HEK293 (cell line): ENCODE measurements around the gene PPP3CA.

Experiments used
- CTCF ChIA-PET: fragments of 350-600 bp; formaldehyde crosslinking; extraction: SDS; loops from one replicate; lab custom pipeline; 2021; ENCODE audit warnings: antibody characterized with exemption; lab: Yijun Ruan, JAX
- POLR2A ChIA-PET: fragments of 300-600 bp; formaldehyde crosslinking; extraction: SDS; loops from one replicate; lab custom pipeline; 2020; ENCODE audit warnings: antibody characterized with exemption, inconsistent platforms; lab: Yijun Ruan, JAX
- H3K27ac ChIP-seq: fragments of 200-500 bp; sonication (Bioruptor generic); 2 replicates; pipeline ENCODE4 v1.5.1; 2014; ENCODE audit warnings: low read depth, low read length, control low read depth, inconsistent platforms; ENCODE audit errors: extremely low read depth
- H3K36me3 ChIP-seq, 2 experiments: fragments of 200-500 bp in 1 of 2; sonication (Bioruptor generic) in 1 of 2; 1 replicate in 1 of 2; 2 replicates in 1 of 2; pipeline ENCODE4 v1.5.1; 2014 to 2017; ENCODE audit warnings: inconsistent platforms in 2 of 2, low read length in 2 of 2; ENCODE audit not compliant: control insufficient read depth in 2 of 2, insufficient read depth in 1 of 2
- H3K4me1 ChIP-seq: fragments of 200-500 bp; sonication (Bioruptor generic); 2 replicates; pipeline ENCODE4 v1.5.1; 2014; ENCODE audit warnings: mild to moderate bottlenecking, low read length, inconsistent platforms; ENCODE audit not compliant: control insufficient read depth, insufficient read depth
- H3K4me3 ChIP-seq: 2 replicates; pipeline ENCODE4 v1.5.1; 2011; ENCODE audit warnings: low read depth, mild to moderate bottlenecking, control low read depth, low read length, moderate library complexity
- H3K9me3 ChIP-seq: fragments of 200-500 bp; sonication (Bioruptor generic); 2 replicates; pipeline ENCODE4 v1.5.1; 2014; ENCODE audit warnings: low read depth, low read length, inconsistent platforms; ENCODE audit not compliant: control insufficient read depth, insufficient read depth
- INSM2 ChIP-seq: fragments of 450-650 bp; formaldehyde crosslinking; IDR thresholded peaks from 2 replicates; pipeline ENCODE4 v1.5.1; 2016; ENCODE audit warnings: missing biosample characterization, missing genetic modification characterization
- KLF10 ChIP-seq: fragments of 450-650 bp; IDR thresholded peaks from 2 replicates; pipeline ENCODE4 v1.5.1; 2018; ENCODE audit warnings: missing biosample characterization, mild to moderate bottlenecking, missing genetic modification characterization
- KLF16 ChIP-seq: fragments of 450-650 bp; formaldehyde crosslinking; IDR thresholded peaks from 2 replicates; pipeline ENCODE4 v1.5.1; 2017; ENCODE audit warnings: missing biosample characterization, missing genetic modification characterization
- ZBTB11 ChIP-seq: fragments of 450-650 bp; formaldehyde crosslinking; conservative IDR thresholded peaks from 2 replicates; pipeline ENCODE4 v1.5.1; 2016; ENCODE audit warnings: low read depth, missing biosample characterization, missing genetic modification characterization
- ZBTB7A ChIP-seq: fragments of 450-650 bp; formaldehyde crosslinking; IDR thresholded peaks from 2 replicates; pipeline ENCODE4 v1.5.1; 2016; ENCODE audit warnings: low read depth, missing biosample characterization, missing genetic modification characterization
- ZIC2 ChIP-seq: fragments of 450-650 bp; formaldehyde crosslinking; IDR thresholded peaks from 2 replicates; pipeline ENCODE4 v1.5.1; 2016; ENCODE audit warnings: missing biosample characterization, missing genetic modification characterization
- ZNF121 ChIP-seq: fragments of 450-650 bp; formaldehyde crosslinking; IDR thresholded peaks from 2 replicates; pipeline ENCODE4 v1.5.1; 2016; ENCODE audit warnings: missing biosample characterization, missing genetic modification characterization
- ZNF23 ChIP-seq: fragments of 450-650 bp; formaldehyde crosslinking; IDR thresholded peaks from 2 replicates; pipeline ENCODE4 v1.5.1; 2016; ENCODE audit warnings: missing biosample characterization, missing genetic modification characterization, borderline replicate concordance
- ZNF280C ChIP-seq: fragments of 450-650 bp; formaldehyde crosslinking; IDR thresholded peaks from 2 replicates; pipeline ENCODE4 v1.5.1; 2016; ENCODE audit warnings: missing biosample characterization, missing genetic modification characterization
- ZNF37A ChIP-seq: fragments of 450-650 bp; IDR thresholded peaks from 2 replicates; pipeline ENCODE4 v1.5.1; 2018; ENCODE audit warnings: missing biosample characterization, missing genetic modification characterization
- ZNF549 ChIP-seq: fragments of 450-650 bp; IDR thresholded peaks from 2 replicates; pipeline ENCODE4 v1.5.1; 2018; ENCODE audit warnings: missing biosample characterization, missing genetic modification characterization, mild to moderate bottlenecking, inconsistent platforms, moderate library complexity
- ZNF558 ChIP-seq: fragments of 450-650 bp; formaldehyde crosslinking; IDR thresholded peaks from 2 replicates; pipeline ENCODE4 v1.5.1; 2016; ENCODE audit warnings: missing biosample characterization, missing genetic modification characterization
- ZNF580 ChIP-seq: fragments of 450-650 bp; formaldehyde crosslinking; IDR thresholded peaks from 2 replicates; pipeline ENCODE4 v1.5.1; 2016; ENCODE audit warnings: missing biosample characterization, missing genetic modification characterization
- ZNF621 ChIP-seq: fragments of 450-650 bp; formaldehyde crosslinking; IDR thresholded peaks from 2 replicates; pipeline ENCODE4 v1.5.1; 2017; ENCODE audit warnings: missing biosample characterization, missing genetic modification characterization
- ZNF629 ChIP-seq: fragments of 450-650 bp; formaldehyde crosslinking; IDR thresholded peaks from 2 replicates; pipeline ENCODE4 v1.5.1; 2017; ENCODE audit warnings: missing biosample characterization, missing genetic modification characterization
- ZNF670 ChIP-seq: fragments of 450-650 bp; formaldehyde crosslinking; IDR thresholded peaks from 2 replicates; pipeline ENCODE4 v1.5.1; 2016; ENCODE audit warnings: missing biosample characterization, missing genetic modification characterization, low read depth
- ZNF677 ChIP-seq: fragments of 450-650 bp; IDR thresholded peaks from 2 replicates; pipeline ENCODE4 v1.5.0; 2018; ENCODE audit warnings: missing biosample characterization, mild to moderate bottlenecking, missing genetic modification characterization, moderate library complexity
- ZSCAN30 ChIP-seq: fragments of 450-650 bp; IDR thresholded peaks from 2 replicates; pipeline ENCODE4 v1.5.1; 2018; ENCODE audit warnings: missing biosample characterization, mild to moderate bottlenecking, missing genetic modification characterization, moderate library complexity
- TF ChIP-seq, protein P1 (sequence below): fragments of 450-650 bp; formaldehyde crosslinking; conservative IDR thresholded peaks from 2 replicates; pipeline ENCODE4 v1.5.1; 2016; ENCODE audit warnings: low read depth, missing biosample characterization, missing genetic modification characterization

The PPP3CA gene

DNA sequence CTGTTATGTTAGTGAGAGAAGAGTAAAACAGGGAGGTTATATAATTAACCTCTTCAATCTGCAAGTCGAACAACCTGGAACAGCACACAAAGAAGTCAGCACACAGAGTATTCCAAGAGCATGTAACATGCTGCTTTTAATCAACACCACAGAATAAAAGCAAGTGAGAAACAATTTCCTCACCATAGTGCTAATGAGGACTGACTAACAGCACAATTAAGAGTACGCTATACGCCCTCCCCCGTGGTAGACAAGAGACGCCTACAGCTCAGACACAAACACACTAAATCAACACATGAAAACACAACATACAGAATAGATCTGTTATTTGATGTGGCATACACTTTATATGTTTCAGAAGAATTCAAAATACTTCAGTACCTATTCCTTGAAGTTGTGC is 103.0 kb downstream of the PPP3CA start (continued):
- TF ChIP-seq ZNF280C (tag by site-specific recombination), result no peak
- no peak for TF ChIP-seq KLF16 (tag by site-specific recombination)
- TF ChIP-seq ZBTB11, result no peak
- no peak for TF ChIP-seq ZNF580
- TF ChIP-seq ZNF37A, result no peak
- TF ChIP-seq ZNF558 (tag by site-specific recombination), result no peak
- no peak for TF ChIP-seq ZNF23 (tag by site-specific recombination)
- no peak for TF ChIP-seq ZIC2 (tag by site-specific recombination)
- TF ChIP-seq ZNF670, result no peak

DNA sequence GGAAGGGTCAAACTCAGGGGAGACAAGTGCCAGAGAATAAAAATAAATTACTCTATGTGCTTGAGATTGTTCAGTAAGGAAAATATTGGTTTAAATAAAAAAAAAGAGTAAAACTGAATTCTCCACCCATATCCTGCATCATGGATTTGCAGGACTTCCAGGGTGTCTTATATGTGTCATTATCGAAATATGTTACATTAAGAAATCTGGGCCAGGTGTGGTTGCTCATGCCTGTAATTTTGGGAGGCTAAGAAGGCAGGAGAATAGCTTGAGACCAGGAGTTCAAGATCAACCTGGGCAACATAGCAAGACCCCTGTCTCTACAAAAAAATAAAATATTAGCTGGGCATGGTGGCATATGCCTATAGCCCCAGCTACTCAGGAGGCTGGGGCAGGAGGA is 104.9 kb downstream of the PPP3CA start:
- H3K4me1 ChIP-seq, result peaks cover 7% of the 10 kb centered on the region; the same call in 1 of the 2 replicates
- POLR2A ChIA-PET, result no interaction called here
- CTCF ChIA-PET, result no interaction called here
- no peaks in the 10 kb centered on the region for H3K9me3 ChIP-seq
- H3K4me3 ChIP-seq, result no peak overlapping the region
- H3K36me3 ChIP-seq, result no peaks in the 10 kb centered on the region
- no peak for TF ChIP-seq ZNF677 (tag by site-specific recombination)
- 0 out of 2 replicates have a peak, but pooled peaks have one; percentile 13 for TF ChIP-seq ZNF121 (tag by site-specific recombination)
- no peak overlapping the region for H3K27ac ChIP-seq

DNA sequence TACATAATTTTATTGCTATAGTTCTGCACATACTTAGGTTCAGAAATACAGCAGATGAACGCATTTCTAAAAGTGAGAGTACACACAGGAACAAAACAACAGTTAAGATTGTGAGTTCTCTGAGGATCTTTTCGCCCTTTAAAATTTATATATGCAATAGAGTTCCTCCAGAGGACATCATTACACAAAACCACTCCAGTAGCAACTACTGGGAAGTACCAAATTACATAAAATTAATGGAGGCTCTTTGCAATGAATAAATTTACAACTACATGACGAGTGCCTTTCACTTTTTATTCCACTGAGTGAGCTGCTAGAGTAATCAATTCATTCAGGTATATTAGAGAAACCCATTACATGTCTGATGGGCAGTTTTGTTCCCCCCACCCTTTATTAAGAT is 107.2 kb downstream of the PPP3CA start:
- Histone ChIP-seq H3K27ac (no peak overlapping the region), H3K4me3 (no peak overlapping the region), H3K9me3 (no peaks in the 10 kb centered on the region), H3K4me1 (peaks cover 7% of the 10 kb centered on the region; the same call in 1 of the 2 replicates), H3K36me3 (no peaks in the 10 kb centered on the region)
- ChIA-PET POLR2A (no interaction called here), CTCF (no interaction called here)
- TF ChIP-seq ZNF629 (tag by site-specific recombination) (no peak), ZBTB7A (tag by site-specific recombination) (no peak), ZNF549 (no peak), ZSCAN30 (tag by site-specific recombination) (no peak), ZNF558 (tag by site-specific recombination) (no peak), ZNF621 (tag by site-specific recombination) (no peak), KLF10 (no peak), INSM2 (tag by site-specific recombination) (no peak)
- TF ChIP-seq, protein P1, sequence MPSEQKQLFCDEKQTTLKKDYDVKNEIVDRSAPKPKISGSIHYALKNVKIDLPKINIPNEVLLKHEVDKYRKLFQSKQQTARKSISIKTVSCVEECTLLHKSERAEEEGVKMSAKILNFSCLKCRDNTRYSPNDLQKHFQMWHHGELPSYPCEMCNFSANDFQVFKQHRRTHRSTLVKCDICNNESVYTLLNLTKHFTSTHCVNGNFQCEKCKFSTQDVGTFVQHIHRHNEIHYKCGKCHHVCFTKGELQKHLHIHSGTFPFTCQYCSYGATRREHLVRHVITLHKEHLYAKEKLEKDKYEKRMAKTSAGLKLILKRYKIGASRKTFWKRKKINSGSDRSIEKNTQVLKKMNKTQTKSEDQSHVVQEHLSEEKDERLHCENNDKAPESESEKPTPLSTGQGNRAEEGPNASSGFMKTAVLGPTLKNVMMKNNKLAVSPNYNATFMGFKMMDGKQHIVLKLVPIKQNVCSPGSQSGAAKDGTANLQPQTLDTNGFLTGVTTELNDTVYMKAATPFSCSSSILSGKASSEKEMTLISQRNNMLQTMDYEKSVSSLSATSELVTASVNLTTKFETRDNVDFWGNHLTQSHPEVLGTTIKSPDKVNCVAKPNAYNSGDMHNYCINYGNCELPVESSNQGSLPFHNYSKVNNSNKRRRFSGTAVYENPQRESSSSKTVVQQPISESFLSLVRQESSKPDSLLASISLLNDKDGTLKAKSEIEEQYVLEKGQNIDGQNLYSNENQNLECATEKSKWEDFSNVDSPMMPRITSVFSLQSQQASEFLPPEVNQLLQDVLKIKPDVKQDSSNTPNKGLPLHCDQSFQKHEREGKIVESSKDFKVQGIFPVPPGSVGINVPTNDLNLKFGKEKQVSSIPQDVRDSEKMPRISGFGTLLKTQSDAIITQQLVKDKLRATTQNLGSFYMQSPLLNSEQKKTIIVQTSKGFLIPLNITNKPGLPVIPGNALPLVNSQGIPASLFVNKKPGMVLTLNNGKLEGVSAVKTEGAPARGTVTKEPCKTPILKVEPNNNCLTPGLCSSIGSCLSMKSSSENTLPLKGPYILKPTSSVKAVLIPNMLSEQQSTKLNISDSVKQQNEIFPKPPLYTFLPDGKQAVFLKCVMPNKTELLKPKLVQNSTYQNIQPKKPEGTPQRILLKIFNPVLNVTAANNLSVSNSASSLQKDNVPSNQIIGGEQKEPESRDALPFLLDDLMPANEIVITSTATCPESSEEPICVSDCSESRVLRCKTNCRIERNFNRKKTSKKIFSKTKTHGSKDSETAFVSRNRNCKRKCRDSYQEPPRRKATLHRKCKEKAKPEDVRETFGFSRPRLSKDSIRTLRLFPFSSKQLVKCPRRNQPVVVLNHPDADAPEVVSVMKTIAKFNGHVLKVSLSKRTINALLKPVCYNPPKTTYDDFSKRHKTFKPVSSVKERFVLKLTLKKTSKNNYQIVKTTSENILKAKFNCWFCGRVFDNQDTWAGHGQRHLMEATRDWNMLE, result no peak
